Hematopoietic multipotent progenitor cell treated with erythropoietin and hydrocortisone succinate and interleukin-3 and kit ligand, for 8 days (in vitro differentiated cells): ENCODE results near the gene RABEP2.
A peak's percentile ranks its signal among the peaks of the same experiment; 100 is the strongest.
"Not testable (repeated sequence)": the region's sequence is repeated elsewhere in the genome, so short reads cannot be mapped to it uniquely, and the experiment has no call there.

Experiments used
- DNase-seq: peaks from one replicate; pipeline ENCODE4 v3.0.0-alpha.2; 2015

Gene RABEP2, protein sequence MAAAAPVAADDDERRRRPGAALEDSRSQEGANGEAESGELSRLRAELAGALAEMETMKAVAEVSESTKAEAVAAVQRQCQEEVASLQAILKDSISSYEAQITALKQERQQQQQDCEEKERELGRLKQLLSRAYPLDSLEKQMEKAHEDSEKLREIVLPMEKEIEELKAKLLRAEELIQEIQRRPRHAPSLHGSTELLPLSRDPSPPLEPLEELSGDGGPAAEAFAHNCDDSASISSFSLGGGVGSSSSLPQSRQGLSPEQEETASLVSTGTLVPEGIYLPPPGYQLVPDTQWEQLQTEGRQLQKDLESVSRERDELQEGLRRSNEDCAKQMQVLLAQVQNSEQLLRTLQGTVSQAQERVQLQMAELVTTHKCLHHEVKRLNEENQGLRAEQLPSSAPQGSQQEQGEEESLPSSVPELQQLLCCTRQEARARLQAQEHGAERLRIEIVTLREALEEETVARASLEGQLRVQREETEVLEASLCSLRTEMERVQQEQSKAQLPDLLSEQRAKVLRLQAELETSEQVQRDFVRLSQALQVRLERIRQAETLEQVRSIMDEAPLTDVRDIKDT

DNA sequence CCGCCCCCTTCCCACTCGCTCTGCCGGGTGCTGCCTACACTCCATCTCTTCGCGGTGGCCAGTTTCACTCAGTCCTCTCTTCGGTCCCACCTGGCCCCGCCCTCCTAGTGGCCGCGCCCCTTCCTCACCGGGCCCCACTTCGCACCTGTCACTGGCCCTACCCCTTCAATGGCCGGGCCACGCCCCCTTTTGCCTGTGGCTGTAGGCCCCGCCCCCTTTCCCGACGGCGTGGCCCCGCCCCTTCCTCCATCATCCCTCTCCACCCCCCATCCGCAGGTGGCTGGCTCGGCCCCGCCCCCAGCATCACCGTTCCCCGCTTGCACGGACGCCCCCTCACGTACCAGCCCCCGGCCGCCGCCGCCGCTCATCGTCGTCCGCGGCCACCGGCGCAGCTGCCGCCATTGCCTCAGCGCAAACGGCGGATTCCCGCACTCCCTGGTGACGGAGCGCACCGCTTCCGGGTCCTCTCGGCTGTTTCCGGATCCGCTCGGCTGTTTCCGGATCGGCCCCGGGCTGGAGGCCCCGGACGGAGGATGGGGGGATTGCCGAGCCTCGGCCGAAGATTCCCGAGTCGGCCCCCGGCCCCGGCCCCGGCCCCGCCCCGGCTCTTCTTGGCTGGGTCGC is at the start of gene RABEP2:
RABEP2 (minus strand) TSS at position 477 of the 624 bp plus-strand sequence; CDS start at position 402, 75 bp downstream.
- DNase-seq, result peak; percentile 86

DNA sequence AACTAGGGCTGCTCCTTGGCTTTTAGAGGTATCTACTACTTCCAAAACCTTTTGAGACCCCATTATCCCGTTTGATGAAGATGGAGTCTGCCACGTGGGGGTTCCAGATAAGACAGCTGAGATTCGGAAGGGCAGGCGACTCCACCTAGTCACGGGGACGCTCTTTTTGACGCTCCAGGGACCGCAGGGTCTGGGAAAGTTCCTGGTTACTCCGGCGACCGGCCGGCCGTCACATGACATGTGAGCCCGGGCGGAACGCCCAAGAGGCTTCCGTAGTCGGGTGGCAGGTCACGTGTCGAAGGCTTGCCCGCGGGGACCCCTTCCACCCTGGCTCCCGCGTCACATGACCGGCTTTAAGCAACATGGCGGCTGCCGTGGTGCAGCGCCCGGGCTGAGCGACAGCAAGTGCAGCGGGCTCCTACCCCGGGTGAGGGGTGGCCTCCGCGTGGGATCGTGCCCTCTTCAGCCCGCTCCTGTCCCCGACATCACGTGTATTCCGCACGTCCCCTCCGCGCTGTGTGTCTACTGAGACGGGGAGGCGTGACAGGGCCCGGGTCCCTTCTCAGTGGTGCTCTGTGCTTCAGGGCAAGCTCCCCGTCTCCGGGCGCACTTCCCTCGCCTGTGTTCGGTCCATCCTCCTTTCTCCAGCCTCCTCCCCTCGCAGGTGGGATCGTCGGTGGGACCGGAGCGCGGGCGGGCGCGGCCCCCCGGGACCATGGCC is 49.6 kb upstream of the RABEP2 start, which contains the start of gene SPNS1:
SPNS1 (plus strand) TSS at position 342 of the 721 bp plus-strand sequence; CDS start at position 716, 374 bp downstream.
- DNase-seq, result peak; percentile 96

DNA sequence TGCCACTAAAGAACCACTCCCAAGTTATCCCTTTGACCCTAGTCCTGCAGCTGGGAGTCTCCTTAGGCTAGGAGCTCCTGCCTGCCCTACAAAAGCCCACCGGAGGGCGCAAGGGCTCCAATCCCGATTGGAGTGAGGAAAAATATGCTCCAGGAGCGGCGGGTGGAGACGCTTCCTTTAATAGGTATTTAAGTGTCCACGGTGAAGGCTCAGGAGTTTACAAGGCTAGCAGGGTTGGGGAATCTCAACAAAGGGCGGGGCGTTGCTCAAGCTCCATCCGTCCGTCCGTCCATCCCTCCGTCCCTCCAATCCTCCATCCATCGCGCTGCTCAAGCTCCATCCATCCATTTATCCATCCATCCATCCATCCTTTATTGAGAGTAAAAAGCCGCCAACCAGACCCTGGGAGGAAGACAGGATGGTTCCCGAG is 49.0 kb upstream of the RABEP2 start:
- DNase-seq, result peak; percentile 54

DNA sequence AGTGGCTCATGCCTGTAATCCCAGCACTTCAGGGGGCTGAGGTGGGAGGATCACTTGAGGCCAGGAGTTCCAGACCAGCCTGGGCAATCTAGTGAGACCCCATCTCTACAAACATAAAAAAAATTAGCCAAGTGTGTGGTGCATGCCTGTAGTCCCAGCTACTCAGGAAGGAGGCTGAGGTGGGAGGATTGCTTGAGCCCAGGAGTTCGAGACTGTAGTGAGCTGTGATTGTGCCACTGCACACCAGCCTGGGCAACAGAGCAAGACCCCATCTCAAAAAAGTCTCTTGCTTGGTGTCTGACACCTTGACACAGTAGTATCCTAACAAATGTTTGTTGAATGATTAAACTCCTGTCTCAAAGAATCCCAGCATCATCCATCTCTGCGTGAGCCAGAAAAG is 44.7 kb upstream of the RABEP2 start:
- not testable (repeated sequence) for DNase-seq

DNA sequence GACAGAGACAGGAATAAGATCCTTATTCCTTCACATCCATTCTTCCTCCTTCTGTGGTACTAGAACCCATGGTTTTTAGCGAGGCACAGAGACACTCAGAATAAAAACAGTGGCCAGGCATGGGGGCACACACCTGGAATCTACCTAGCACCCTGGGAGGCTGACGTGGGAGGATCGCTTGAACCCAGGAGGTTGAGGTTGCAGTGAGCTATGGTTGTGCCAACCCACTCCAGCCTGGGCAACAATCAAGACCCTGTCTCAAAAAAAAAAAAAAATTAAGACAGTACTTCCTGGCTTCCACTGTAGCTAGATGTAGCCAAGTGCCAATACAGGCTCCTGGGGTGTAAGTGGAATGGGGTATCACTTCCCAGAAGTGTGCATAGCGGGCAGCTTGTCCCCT is 42.1 kb upstream of the RABEP2 start:
- DNase-seq, result no peak

DNA sequence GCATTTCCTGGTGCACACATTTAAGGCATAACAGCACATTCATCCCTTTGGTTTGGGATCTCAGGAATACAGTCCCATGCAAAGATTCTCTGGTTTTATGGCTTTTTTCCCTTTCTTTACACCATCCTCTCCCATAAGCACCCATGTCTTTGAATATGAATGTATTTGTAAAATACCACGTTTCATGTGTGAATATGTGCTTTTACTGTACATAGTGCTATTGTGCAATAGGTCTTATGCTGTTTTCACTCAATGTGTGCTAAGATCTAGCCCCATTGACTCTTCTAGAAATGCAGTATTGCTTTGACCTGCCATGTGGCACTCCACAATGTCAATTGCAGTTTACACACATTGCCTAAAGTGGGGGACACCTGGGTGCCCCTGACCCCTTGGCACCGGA is 39.5 kb upstream of the RABEP2 start:
- DNase-seq, result no peak

DNA sequence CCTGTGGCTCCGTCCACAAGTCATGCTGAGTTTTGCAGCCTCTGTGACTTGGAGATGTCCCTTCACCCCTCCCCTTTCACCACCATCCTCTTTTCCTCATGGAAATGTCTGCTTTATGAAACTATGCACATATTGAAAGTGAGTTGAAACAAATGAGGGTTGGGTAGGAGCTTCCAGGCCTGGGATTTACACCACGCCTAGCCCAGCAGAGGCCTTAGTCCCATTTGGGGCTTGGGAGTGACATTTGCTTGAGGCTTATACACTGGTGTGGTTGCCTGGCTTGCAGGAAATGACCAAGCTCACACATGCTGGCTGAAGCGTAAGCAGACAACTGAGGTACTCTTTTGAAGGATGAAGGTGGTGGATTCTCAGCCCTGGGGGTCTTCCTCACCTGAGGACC is 39.0 kb upstream of the RABEP2 start:
- DNase-seq, result no peak

DNA sequence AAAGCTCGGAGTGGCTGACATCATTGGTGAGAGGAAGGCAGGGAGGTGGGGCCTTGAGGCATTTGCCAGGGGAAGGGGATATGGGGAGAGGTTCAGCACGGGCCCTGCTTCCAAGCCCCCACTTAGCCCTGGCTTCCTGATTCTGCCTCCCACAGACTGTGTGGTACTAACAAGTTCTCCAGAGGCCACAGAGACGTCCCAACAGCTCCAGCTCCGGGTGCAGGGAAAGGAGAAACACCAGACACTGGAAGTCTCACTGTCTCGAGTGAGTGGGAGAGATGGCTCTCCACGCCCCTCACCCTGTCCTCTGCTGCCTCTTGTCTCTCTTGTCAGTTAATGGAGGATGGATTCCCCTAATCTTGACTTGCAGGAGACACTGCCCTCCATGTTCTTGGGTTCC is 33.8 kb upstream of the RABEP2 start:
- no peak for DNase-seq

DNA sequence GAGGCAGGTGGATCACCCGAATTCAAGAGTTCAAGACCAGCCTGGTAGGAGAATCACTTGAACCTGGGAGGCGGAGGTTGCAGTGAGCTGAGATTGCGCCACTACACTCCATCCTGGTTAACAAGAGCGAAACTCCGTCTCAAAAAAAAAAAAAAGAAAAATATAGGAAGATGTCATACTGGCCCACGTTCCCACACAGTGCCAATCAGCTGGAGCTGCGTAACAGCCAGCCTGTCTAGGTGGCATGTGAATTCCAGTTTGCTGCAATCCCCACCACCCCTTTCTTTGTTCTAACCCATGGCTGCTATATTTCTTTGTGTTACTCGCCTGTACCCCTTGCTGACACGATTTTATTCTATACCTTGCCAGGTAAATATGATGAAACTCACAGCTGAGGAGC is 33.2 kb upstream of the RABEP2 start:
- no peak for DNase-seq

DNA sequence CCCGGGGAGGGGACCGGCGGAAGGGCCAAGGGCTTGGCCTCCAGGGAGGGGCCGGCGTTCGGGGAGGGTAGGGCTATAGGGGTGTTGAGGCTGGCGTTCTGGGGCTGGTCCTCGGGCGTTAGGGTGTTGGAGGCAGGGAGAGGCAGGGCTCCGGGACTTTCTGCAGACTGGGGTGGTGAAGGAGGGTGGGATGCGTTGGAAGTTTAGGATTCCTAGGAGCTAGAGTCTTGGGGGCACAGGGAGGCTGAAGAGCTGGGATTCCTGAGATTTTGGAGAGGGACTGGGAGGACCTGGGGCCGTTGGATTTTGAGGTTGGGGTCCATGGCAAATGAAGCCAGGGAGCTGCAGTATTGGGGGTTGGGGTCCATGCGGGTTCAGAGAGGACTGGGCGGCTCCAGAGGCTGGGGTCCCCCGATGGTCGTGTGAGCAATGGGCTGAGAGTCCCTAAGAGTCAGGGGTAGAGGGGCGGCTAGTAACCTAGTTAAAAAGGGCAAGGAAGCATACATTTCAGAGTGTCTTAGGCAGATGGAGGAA is 26.4 kb upstream of the RABEP2 start:
- DNase-seq, result peak; percentile 57

DNA sequence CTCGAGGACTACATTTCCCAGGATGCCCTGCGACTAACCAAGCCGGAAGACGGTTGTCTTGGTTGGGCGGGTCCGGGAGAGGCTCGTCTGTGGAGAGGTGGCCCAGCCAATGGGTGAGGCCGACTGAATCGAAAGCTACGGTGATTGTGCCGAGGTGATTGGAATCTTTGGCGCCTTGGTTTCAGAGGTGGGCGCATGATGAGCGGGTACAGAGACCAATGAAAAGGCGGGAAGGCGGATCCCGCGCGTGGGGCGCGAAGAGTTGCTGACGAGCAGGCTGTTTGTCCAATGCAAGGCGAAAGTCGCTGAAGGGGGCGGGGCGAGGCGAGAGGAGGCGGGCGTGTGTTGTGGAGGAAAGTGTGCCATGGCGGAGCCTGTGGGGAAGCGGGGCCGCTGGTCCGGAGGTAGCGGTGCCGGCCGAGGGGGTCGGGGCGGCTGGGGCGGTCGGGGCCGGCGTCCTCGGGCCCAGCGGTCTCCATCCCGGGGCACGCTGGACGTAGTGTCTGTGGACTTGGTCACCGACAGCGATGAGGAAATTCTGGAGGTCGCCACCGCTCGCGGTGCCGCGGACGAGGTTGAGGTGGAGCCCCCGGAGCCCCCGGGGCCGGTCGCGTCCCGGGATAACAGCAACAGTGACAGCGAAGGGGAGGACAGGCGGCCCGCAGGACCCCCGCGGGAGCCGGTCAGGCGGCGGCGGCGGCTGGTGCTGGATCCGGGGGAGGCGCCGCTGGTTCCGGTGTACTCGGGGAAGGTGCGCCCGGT is 25.8 kb upstream of the RABEP2 start, which contains the start of gene NFATC2IP:
NFATC2IP (plus strand) TSS at position 290 of the 762 bp plus-strand sequence; CDS start at position 365, 75 bp downstream.
- DNase-seq, result peak; percentile 100

DNA sequence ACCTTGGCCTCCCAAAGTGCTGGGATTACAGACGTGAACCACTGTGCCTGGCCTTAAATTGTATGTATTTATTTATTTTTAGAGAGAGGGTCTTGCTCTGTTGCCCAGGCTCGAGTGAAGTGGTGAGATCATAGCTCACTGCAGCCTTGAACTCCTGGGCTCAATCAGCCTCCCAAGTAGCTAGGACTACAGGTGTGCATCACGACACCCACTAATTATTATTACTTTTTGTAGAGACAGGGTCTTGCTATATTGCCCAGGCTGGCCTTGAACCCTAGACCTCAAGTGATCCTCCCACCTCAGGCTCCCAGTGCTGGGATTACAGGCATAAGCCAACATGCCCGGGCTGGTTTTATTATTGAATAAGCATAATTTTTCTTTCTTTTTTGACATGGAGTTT is 21.6 kb upstream of the RABEP2 start:
- DNase-seq, result no peak

DNA sequence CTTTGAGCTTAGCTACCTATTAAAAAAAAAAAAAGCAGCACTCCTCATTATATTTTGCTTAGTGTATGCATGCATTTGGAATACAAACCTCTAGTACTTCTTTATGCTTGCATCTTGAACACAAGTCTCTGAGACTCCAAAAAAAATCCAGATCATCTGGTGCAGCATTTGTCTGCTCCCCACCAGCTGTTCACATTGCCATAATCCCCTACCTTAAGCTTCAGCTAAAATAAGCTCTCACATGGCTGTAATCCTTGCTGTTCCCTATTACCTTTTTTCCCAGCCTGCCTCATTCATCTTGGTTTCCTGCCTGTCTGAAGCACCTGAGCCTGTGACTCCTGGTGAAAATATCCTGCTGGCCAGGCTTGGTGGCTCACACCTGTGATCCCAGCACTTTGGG is 18.2 kb upstream of the RABEP2 start:
- no peak for DNase-seq

DNA sequence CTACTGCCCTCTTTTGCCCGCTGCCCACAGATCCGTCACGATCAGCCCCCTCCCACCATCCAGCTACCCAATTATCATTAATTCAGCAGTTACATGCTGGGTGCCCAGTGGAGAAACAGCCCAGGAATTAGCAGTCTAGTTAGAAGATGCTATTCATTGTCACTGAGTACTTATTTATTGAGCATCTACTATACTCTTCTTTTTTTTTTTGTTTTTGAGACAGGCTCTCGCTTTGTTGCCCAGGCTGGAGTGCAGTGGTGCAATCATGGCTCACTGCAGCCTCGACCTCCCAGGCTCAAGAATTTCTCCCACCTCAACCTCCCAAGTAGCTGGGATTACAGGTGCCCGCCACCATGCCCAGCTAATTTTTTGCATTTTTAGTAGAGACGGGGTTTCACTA is 14.8 kb upstream of the RABEP2 start:
- not testable (repeated sequence) for DNase-seq

DNA sequence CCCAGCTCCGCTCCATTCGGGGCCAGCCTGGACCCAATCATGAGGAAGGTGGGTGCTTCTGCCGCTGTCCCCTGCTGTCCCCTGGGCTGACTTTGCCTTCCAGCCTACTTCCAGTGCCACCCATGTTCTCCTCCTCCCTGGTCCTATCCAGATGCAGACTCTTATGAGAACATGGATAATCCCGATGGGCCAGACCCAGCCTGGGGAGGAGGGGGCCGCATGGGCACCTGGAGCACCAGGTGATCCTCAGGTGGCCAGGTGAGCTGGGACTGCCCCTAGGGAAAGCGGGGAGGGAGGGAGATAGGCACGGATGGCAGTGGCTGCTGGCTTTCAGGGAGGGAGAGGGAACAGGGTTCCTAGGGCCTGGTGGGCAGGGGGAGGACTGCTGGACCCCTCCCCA is 13.7 kb upstream of the RABEP2 start:
- DNase-seq, result no peak

DNA sequence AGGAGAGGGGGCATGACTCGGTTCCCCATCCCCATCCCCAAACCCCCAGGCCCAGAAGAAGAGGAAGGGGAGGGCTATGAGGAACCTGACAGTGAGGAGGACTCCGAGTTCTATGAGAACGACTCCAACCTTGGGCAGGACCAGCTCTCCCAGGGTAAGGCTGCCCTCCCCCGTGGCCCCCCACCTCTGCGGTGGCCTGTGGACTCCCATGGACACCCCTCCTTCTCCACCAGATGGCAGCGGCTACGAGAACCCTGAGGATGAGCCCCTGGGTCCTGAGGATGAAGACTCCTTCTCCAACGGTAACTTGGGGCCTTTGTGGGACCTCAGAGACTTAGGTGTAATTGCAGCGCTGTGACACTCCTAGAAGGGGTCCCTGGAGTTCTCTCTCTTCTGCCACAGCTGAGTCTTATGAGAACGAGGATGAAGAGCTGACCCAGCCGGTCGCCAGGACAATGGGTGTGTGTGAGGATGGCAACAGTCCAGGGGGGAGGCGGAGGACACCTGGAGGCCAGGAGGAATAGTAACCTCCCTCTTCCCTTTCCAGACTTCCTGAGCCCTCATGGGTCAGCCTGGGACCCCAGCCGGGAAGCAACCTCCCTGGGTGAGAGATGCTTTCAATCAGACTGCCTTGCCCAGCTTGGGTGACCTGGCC is 12.3 kb upstream of the RABEP2 start:
- no peak for DNase-seq

DNA sequence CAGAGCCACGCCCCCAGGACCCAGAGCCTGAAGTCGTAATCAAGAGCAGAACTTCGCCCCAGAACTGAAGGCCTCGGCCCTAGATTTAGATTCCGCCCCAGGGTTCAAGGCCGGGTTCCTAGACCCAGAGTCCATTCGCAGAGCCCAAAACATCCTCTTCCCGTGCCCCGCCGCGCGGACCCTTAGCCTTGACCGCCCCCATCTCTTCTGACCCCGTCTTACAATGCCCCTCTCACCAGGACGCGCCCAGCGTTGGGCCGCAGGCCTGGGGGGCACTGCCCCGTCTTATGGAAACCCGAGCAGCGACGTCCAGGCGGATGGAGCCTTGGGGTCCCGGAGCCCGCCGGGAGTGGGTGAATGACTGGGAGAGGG is 11.7 kb upstream of the RABEP2 start:
- DNase-seq, result no peak

DNA sequence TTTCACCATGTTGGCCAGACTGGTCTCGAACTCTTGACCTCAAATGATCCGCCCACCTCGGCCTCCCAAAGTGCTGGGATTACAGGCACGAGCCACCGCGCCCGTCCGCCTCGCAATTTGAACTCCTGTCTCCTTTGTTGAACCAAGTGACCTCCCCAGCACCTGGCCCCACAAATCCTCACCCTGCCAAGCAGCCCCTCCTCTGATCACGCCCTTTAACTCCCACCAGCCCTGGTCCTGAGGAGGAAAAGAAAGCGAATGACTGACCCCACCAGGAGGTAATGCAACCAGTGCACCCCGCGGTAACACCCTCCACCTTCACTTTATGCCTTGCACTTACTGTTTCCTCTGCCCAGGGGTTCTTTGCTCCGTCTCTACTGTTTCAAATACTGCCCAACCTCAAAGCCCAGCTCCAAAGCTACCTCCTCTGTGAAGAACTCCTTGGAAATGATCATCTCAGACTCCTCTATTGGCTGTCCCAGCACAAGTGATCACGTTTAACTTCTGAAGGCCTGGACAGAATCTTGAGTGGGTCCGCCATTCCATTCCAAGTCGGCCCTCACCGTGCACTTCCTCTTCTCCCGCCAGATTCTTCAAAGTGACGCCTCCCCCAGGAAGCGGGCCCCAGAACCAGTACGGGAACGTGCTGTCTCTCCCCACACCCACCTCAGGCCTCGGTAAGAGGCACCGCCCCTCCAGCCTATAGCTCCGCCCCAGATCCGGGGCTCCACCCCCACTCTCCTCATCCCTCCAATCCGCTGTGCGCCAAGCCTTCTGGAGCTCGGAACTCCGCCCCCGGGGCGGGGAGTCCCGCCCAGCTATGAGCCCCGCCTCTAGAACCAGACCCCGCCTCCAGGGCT is 11.1 kb upstream of the RABEP2 start:
- DNase-seq, result peak; percentile 91

DNA sequence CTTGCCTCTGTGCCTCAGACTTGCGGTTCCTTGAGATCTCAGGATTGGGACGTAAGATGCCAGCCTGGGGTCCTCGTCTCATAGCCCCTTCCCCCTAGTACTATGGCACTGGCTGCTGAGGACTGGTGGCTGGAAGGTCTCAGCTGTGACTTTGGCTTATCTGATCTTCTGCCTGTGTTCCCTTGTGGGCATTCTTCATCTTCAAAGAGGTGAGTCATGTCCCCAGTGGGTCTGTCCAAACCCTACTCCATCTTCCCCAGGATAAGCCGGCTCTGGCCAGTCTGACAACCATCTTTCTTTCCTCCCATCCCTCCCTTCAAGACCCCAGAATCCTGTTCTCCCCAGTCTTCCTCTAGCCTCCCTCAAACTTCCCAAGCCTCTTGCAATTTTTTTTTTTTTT is 10.3 kb upstream of the RABEP2 start:
- no peak for DNase-seq

DNA sequence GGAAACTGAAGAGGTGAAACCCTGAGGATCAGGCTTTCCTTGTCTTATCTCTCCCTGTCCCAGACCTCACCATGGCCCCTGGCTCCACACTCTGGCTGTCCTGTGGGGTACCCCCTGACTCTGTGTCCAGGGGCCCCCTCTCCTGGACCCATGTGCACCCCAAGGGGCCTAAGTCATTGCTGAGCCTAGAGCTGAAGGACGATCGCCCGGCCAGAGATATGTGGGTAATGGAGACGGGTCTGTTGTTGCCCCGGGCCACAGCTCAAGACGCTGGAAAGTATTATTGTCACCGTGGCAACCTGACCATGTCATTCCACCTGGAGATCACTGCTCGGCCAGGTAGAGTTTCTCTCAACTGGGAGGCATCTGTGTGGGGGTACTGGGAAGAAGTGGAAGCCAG is 8.1 kb upstream of the RABEP2 start:
- DNase-seq, result no peak
